Activated CD4-positive, alpha-beta T cell treated with anti-CD3 and anti-CD28 coated beads, Interleukin-2, Interleukin-6, amounts not matched to agents 100 ng/mL and 50 ng/mL, durations not matched to agents 16 hours and 8 hours (primary cell): Measurements from ENCODE around the gene CUBN.

Experiments used
- DNase-seq: peaks from one replicate; pipeline ENCODE4 v3.0.0-alpha.2; 2020

Gene CUBN

DNA sequence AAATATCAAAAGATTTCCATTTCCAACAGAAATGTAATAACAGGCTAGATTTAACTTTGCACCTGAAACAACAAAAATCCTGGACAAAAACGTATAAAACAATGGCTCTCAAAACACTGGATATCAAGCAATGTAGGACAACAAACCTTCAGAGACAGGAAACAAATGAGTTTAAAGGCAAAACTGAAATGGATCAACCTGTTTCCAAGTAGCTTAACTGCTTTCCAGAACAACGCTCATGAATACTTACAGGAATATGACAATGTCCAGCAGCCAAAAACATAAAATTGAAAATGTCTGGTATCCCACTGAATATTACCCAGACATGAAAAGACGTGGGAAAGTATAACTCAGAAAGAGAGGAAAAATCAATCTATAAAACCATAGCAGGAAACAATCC lies 62.8 kb downstream of the CUBN start:
- DNase-seq = no peak

GRCh38 chr10:17066000-17066399 lies 63.6 kb downstream of the CUBN start:
- no peak for DNase-seq

DNA sequence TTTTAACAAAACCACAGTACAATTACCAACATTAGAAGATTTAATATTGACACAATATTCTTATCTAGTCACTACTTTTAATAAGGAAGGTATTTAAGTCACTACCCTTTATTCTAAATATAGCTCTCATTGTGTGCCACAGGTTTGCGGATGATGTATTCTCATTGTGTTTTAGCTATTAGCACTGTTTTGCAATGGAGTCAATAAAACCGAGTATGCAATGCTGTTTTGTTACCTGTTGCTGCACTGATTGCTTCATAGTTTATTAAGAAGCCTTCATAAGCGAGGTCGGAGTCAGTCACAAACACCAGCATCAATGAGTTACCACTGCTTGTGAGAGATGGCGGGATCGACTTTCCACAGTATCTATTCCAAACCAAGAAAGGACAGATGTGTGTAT lies 64.3 kb downstream of the CUBN start:
- no peak for DNase-seq

DNA sequence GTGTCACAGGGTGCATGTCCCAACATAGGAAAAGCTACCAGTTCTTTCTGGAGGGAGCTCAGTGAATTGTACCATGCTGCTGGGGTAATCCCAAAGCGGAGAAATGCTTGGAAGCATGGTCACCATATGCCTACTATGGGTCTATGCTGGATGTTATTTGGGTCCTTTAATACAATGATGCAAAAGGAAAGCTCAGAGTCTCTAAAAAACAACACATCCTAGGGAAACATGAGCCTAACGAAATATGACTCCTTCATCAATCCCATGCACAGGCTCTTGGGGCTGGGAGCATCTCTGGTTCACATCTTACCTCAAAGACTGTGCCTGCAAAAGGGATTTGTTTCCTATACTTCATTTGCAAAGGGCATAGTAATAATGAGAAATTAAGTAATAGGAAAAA lies 65.2 kb downstream of the CUBN start:
- DNase-seq = no peak

GRCh38 chr10:17062955-17063484 lies 66.6 kb downstream of the CUBN start:
- DNase-seq = no peak

DNA sequence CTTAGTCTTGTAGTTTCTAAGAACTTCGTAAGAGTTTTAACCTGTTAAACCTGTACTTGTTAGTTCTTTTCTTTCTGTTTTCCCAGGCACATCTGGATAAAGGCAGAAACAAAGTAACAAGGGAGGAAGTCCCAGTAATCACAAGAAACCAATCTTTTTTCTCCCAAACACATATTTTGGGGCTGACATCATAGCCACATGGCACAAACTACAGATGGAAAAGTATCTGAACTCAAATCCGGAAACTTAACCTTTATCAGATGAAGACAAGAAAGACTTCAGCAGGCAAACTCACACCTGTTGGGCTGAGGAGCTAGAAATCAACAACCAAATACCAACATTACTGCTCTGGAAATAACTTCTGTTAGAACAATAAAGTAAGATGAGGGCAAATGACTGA lies 67.1 kb downstream of the CUBN start:
- no peak for DNase-seq

DNA sequence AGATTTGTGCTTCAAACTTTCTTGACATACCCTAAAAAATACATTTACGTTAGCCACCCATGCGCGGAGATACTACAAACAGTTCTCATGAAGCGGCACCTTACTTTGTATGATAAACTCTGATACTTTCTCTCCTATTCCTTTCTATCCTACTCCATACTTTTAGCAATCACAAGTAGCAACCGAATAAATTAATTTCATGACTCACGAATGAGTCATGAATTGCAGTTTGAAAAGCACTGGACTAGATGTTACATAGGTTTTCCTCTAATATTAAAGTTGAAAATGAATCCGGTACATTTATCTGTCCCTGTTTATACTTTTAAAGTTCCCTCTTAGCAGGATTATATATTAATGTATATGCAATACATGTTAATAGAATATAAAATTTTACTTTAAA lies 67.6 kb downstream of the CUBN start:
- no peak for DNase-seq

GRCh38 chr10:17061418-17061817 lies 68.2 kb downstream of the CUBN start:
- no peak for DNase-seq

GRCh38 chr10:17060289-17060688 lies 69.3 kb downstream of the CUBN start:
- no peak for DNase-seq

DNA sequence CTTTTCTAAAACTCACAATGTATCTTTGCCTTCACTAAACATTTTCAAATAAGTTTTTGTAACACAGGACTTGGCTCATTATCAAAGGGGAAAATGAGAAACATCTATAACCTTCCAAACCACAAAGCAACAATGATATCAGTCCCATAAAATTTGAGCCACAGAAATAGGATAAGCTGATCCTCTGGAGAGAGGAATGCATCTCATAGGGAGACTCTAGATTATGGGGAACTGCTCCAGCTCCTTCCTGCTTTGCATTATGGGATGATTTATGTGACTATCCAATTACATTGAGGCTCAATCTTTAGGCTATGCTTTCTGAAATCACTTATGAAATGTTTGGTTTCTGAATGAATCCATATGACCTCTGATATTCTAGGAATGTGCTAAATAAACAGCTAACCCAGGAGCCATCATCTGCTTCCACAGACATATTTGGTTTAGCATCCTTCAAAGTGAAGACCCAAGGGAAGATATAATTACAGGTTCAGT lies 70.4 kb downstream of the CUBN start:
- DNase-seq = no peak

GRCh38 chr10:17058093-17058492 lies 71.5 kb downstream of the CUBN start:
- DNase-seq = no peak

GRCh38 chr10:17056781-17057428 lies 72.7 kb downstream of the CUBN start:
- DNase-seq = no peak

DNA sequence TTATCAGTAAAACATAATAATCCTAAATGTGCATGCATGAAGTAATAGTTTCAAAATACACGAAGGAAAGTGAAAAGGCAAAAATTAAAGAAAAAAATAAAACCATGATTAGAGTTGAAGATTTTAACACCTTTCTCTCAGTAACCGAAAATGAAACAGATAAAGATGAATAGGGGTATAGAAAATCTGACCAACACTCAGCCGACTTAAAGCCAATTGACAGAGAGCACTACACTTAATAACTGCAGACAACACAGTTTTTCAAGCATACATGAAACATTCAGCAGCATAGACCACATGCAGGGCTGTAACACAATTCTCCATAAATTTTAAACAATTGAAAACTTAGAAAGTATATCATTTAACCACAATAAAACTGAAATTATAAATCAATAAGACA lies 76.1 kb downstream of the CUBN start:
- DNase-seq = no peak

- DNase-seq = no peak
Measured at GRCh38 chr10:17053061-17053460, 76.5 kb downstream of the CUBN start.

GRCh38 chr10:17051851-17052250 lies 77.8 kb downstream of the CUBN start:
- no peak for DNase-seq

DNA sequence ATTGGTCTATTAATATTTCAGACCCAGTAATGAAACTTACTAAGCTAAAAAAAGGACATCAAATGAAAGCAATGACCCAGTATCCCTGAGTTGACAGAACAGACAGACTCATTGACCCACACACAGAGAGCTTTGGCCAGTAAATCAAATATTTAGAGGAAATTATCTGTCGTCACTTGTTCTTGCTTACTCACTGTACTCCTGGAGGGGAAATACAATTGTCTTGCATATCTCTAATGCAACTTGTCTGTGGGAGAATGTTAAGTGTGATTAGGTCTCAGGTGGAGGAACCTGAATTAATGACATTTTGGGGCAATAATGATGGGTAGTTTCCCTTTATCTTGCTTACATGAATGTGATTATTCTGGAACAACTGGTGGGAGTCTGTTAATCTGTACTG lies 80.4 kb downstream of the CUBN start:
- no peak for DNase-seq

GRCh38 chr10:17047908-17048307 lies 81.7 kb downstream of the CUBN start:
- no peak for DNase-seq

DNA sequence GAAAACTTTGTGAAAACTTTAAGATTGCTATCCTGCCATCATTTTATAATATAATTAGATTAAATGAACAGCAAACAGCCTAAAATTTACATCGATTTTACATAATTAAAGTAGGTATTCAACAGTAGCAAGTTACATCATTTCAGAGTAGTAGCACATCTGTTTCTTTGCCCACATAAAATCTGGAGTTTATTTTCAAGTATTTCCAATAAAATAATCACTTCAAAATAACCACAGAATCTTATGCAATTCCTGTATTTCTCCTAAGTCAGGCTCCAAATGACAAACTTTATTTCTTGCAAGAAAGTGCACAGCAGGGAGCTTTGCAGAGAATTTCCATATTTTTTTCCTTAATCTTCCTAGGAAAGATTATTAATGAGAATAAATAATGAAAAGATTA lies 82.6 kb downstream of the CUBN start:
- no peak for DNase-seq

DNA sequence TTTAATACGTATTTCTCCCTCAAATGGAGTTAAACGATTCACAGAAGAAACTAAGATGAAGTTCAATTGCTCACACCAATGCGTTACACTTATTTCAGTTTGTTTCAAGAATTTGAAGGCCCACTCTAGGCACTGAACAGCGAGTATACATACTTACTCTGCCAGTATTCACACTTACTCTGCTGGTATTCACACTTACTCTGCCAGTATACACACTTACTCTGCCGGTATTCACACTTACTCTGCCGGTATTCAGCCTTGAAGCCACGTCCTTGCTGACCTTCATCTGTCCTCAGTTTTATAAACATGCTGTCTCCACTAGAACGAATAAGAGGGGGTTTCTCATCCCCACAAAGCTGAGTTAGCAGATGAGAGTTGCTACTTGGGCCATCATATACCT lies 86.0 kb downstream of the CUBN start:
- no peak for DNase-seq

GRCh38 chr10:17041626-17042520 lies 87.7 kb downstream of the CUBN start:
- DNase-seq = no peak

DNA sequence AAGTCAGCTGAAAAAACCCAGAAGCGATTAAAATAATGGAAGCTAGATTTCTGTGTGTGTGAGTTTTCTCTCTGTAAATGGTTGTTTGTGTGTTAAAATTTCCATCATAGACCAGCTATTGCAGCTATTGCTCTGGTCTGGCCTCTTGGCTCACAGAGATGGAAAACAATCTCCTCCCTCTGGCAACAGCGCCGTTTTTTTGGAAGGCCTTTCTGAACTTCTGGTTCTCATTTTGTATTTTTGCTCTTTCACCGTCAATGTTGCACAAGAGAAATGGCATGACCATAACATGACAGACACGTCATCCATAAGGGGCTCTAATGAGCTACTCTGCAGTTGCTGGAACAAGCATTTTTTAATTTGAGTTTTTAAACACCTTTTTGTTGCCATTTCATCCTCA lies 91.0 kb downstream of the CUBN start:
- DNase-seq = no peak

- DNase-seq = no peak
Measured at GRCh38 chr10:17037910-17038309, 91.7 kb downstream of the CUBN start.

DNA sequence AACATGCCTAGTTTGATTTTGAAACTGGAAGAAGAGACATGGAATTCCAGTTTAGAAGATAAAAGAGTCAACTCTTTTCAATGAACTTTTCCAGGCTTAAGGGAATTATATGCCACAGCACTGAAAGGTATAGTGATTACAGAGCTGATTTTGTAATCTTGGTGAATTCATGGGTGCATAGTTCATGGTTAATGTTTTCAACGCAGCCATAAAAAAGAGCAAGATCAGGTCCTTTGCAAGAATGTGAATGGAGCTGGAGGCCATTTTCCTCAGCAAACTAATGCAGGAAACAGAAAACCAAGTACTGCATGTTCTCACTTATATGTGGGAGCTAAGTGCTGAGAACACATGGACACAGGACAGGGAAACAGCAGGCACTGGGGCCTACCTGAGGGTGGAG lies 94.2 kb downstream of the CUBN start:
- no peak for DNase-seq
